Epithelial cell of proximal tubule (primary cell): ENCODE data around the gene OPN3. TPM values are rescaled to one million over a fixed set of nuclear protein-coding genes. Genes with fewer than 3 reads are reported as not detected.
"Not testable (repeated sequence)": the region's sequence is repeated elsewhere in the genome, so short reads cannot be mapped to it uniquely, and the experiment has no call there.

Experiments used
- DNase-seq: peaks from one replicate; pipeline ENCODE4 v3.0.0-alpha.2; 2011; ENCODE audit warnings: low read depth
- H3K4me3 ChIP-seq: 2 replicates; pipeline ENCODE4 v1.5.1; 2011; ENCODE audit warnings: low read depth, mild to moderate bottlenecking, low read length
- total RNA-seq: library from RNA; depleted of rRNA; stranded (reverse); fragments of >200 nt; gene quantifications from 2 replicates; pipeline ENCODE4 v1.2.3, GENCODE V29; 2015
- TF ChIP-seq, protein P1 (sequence below): conservative IDR thresholded peaks from 2 replicates; pipeline ENCODE4 v1.5.1; 2012; ENCODE audit warnings: low read depth, mild to moderate bottlenecking, low read length

The OPN3 gene
- total RNA-seq, 1 donor from 2014 or later, result 66.2 TPM

DNA sequence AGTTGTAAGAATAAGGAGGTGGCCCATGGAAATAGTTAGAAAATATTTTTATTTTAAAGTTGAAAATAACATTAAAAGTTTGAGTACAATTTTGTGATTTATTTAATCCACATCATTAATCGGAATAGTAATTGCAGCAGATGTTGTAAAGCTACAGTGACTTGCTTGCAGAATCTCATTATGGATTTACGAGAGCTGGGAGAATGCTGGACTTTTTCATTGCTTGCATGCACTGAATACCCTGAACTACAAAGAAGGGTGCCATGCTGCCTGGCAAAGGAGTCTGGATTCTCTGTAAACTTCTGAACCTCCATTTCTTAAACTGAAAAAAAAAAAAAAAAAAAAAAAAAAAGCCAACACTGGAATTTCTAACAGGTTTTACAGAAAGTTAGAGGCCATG lies 38.4 kb upstream of the OPN3 start:
- TF ChIP-seq, protein P1, sequence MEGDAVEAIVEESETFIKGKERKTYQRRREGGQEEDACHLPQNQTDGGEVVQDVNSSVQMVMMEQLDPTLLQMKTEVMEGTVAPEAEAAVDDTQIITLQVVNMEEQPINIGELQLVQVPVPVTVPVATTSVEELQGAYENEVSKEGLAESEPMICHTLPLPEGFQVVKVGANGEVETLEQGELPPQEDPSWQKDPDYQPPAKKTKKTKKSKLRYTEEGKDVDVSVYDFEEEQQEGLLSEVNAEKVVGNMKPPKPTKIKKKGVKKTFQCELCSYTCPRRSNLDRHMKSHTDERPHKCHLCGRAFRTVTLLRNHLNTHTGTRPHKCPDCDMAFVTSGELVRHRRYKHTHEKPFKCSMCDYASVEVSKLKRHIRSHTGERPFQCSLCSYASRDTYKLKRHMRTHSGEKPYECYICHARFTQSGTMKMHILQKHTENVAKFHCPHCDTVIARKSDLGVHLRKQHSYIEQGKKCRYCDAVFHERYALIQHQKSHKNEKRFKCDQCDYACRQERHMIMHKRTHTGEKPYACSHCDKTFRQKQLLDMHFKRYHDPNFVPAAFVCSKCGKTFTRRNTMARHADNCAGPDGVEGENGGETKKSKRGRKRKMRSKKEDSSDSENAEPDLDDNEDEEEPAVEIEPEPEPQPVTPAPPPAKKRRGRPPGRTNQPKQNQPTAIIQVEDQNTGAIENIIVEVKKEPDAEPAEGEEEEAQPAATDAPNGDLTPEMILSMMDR, result no peak
- no peak for DNase-seq
- no peak overlapping the region for H3K4me3 ChIP-seq

DNA sequence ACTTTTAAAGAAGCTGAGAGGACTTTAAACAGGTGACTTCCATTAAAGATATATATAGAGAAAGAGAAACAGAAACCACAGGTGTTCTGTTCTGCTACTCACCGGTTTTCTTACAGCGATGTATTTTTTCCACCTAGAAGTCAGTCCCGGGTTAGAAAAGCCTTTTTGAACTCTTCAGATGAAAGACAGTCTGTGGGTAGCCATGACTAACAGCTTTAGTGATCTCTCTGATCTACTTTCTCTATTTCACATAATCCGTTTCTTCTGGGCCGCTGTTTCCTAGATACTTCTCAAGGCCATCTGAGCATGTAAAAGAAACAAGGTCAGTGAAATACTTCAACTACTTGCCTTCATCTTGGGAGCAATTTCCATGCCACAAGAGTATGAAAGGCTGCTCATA lies 37.0 kb upstream of the OPN3 start:
- TF ChIP-seq, protein P1, result no peak

DNA sequence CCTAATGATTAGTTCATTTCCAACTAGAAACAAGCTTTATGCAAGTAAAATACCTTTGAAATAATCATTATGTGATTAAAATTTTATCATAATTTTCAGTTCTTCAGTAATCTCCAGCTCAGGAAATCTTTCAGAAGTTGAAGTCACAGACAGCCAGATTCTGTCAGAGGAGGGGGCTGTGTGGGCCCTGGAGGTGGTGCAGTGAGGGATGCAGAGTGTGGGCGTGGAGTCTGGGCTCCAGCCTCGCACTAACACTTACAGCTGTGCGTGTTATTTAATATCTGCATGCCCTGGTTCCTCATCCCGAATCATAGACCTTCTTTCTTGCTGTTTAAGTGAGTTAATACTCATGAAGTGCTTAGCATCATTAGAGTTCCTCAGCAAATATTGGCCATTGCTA lies 35.8 kb upstream of the OPN3 start:
- TF ChIP-seq, protein P1, result no peak
- H3K4me3 ChIP-seq, result no peak overlapping the region
- no peak for DNase-seq

More for the DNA sequence above, 37.0 kb upstream of the OPN3 start:
- no peak for DNase-seq
- H3K4me3 ChIP-seq, result no peak overlapping the region

DNA sequence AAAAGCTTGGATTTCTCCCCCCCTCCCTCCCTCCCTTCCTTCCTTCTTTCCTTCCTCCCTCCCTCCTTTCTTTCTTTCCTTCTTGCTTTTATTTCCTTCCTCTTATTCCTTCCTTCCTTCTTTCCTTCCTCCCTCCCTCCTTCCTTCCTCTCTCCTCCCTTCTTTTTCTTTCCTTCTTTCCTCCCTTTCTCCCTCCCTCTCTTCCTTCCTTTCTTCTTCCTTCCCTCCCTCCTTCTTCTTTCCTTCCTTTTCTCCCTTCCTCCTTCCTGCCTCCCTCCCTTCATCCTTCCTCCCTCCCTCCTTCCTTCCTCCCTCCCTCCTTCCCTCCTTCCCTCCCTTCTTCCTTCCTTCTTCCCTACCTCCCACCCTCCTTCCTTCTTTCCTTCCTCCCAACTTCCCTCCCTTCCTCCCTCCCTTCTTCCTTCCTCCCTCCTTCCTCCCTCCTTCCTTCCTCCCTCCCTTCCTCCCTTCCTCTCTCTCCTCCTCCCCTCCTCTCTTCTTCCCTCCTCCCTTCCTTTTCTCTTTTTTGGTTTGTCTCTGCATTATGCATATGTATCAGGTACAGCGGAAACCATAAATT lies 34.7 kb upstream of the OPN3 start:
- no peak overlapping the region for H3K4me3 ChIP-seq
- DNase-seq, result no peak
- TF ChIP-seq, protein P1, result no peak

DNA sequence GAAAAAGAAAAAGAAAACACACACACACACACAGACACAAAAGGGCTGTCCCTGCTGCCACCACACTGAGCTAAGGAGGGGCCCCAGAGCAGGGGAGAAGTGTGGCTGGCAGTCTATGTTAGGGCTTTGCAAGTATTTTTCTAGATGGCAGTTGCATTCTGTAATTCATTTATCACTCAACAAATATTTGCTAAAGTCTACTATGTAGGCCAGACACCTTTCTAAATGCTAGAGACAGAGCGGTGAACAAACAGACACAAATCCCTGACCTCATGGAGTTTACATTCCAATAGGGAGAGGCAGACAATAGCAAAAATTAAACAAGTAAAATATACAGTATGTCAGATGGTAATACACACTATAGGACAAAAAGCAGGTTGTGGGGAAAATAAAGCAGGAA lies 32.1 kb upstream of the OPN3 start:
- TF ChIP-seq, protein P1, result no peak
- H3K4me3 ChIP-seq, result no peak overlapping the region
- no peak for DNase-seq

DNA sequence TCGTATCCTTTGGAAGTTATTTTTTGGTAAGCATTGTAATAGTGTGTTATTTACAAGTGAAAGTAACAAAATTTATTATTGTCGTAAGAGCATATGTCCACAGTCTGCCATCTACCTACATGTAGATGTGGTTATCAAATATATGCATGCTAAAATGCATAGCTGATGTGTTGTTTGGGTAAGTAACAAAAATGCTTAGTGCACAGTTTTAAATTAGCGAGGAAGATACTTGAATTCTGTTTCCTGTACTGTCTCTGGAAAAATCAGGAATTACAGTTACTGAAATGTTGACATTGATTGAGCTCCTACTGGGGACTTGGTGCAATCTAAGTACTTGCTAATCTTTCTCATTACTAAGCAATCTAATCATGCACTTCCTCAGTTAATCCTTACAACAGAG lies 26.2 kb upstream of the OPN3 start:
- TF ChIP-seq, protein P1, result no peak
- H3K4me3 ChIP-seq, result no peak overlapping the region
- DNase-seq, result no peak

DNA sequence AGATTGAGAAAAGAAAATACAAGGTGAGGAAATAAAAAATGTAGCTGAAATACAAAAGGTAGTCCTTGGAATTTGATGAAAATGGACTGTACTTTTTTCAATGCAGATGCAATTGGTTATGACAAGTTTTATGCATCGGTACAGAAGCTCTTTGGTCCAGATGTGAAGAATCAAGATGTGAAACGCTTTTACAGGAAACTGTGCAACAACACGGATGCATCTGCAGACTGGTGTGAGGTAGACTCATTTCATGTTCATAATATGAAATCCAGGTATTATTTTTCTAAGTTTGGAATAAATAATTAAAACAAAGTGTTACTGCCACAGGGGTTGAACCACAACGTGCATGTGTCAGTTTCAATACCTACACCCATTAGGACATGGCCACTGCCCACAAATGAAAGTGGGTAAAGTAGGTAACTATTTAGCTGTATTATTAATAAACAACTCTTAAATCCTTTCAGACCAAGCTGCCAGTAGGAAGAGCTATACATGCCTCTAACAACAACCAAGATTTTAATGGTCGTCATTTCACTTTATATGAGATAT lies 20.3 kb upstream of the OPN3 start:
- no peak for DNase-seq
- TF ChIP-seq, protein P1, result no peak
- H3K4me3 ChIP-seq, result no peak overlapping the region

DNA sequence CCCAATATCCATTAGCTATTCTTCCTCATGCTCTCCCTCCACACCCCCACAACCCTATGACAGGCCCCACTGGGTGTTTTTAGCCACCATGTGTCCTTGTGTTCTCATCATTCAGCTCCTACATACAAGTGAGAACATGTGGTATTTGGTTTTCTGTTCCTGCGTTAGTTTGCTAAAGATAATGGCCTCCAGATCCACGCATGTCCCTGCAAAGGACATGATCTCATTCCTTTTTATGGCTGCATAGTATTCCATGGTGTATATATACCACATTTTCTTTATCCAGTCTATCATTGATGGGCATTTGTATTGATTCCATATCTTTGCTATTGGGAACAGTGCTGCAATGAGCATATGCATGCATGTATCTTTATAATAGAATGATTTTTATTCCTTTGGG lies 18.8 kb upstream of the OPN3 start:
- H3K4me3 ChIP-seq, DNase-seq: not testable (repeated sequence)
